ENCODE measurements around the gene NPBWR2.

Gene NPBWR2

DNA sequence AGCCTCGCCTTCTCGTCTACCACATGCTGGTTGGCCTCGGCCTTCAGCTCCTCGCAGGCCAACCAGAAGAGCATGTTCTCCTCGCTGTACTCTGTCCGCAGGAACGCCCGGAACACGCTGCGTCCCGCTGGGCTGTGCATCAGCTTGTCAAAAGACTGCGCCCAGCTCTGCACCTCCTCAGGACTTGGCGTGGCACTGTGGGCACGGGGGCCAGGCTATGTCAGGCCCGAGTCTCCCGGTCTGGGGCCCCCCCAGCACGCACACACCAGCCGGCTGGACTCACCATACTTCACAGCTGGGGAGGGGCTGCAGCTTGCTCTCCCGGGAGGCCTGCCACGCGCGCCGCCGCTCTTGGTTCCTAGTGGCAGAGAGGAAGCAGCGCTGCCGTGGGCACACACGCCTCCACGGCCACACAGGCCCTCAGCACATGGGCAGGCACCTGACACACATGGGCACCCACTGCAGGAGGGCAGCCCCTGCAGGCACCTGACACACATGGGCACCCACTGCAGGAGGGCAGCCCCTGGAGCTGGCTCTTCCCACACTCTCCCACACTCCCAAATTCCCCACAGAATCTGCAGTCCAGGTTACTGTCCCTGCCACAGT, 33.1 kb downstream of the NPBWR2 start:
- Histone ChIP-seq H3K4me1 (ENCODE audit: insufficient read depth, low read length) (no peaks in the 10 kb centered on the region; the same call in 1 of the 2 replicates), H3K9me3 (ENCODE audit: control insufficient read depth, insufficient read depth, low read length) (no peaks in the 10 kb centered on the region), H3K36me3 (ENCODE audit: insufficient read depth, low read length) (no peaks in the 10 kb centered on the region), H3K9ac (ENCODE audit: low read depth, low read length) (no peak overlapping the region)

GRCh38 chr20:64073476-64074183, 33.7 kb downstream of the NPBWR2 start:
- no peaks in the 10 kb centered on the region for H3K9me3 ChIP-seq (ENCODE audit: control insufficient read depth, insufficient read depth, low read length)
- H3K4me1 ChIP-seq (ENCODE audit: insufficient read depth, low read length): no peaks in the 10 kb centered on the region; the same call in 1 of the 2 replicates
- H3K9ac ChIP-seq (ENCODE audit: low read depth, low read length): no peak overlapping the region
- no peaks in the 10 kb centered on the region for H3K36me3 ChIP-seq (ENCODE audit: insufficient read depth, low read length)

DNA sequence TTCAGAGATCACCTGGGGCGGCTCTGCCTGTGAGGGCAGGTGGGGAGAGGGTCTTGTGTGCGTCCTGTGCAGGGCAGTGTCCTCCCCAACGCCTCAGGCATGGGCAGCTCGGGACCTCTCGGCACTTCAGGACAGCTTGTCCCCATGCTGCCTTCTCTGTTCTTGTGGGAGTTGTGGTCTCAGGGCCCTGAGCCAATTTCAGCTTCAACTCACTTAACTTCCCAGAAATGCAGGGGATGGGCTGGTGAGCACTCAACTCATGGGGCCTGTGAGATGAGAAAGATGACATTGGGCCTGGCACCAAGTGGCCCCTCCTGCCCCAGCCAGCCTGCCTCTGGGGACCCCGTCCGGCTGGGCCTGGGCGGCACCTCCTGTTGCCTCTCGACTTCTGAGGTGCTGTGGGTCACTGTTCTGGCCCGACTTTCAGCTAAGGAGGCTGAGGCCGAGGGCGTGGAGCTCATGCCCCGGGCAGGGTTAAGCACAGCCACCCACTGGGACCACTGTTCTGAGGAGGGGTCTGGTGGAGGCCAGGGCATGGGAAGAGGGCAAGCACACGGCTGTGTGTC, 34.8 kb downstream of the NPBWR2 start:
- no peaks in the 10 kb centered on the region for H3K36me3 ChIP-seq (ENCODE audit: insufficient read depth, low read length)
- no peak overlapping the region for H3K9ac ChIP-seq (ENCODE audit: low read depth, low read length)
- H3K9me3 ChIP-seq (ENCODE audit: control insufficient read depth, insufficient read depth, low read length): no peaks in the 10 kb centered on the region
- no peaks in the 10 kb centered on the region for H3K4me1 ChIP-seq (ENCODE audit: insufficient read depth, low read length)

DNA sequence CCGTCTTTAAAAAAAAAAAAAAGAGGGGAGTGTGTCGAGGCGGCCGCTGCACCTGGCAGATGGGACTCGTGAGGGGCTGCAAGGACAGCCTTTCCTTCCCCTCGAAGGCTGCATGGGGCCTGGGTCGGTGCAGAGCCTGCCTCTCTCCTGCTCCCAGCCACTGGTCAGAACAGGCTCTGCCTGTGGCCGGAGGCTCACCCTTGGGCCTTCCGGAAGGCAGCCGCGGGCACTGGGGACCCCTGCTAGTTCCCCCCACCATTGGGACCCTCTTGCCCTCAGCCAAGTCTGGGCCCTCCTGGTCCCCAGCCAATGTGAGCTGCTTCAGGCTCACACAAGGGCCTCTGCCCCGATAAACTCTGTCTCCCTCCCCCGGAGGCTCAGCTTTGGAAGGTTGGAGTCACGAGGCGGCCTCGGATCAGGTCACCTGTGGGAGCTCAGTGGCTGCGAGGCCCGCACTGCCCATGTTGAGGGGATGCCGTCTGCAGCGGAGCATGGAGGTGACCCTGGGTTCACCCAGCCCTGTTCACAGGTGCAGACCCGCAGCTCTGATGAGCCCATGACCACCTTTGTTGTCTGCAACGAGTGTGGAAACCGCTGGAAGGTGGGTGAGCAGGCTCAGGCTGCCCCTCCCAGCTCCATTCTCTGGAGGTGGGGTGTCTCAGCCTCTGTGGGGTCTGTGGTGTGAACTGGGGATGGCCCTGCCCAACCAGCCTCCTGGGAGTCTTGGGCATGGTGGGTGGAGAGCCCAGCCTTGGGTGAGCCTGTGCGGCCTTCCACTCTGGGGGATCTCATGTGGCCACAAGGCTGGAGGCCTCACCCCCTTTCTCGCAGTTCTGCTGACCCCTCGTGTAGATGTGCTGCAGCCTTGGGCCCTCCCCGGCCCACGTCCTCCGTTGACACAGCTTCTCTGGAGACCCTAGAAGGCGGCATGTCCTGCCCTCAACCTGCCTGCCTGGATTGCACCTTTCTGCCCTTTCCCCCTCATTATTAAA, 35.7 kb downstream of the NPBWR2 start:
- H3K4me1 ChIP-seq (ENCODE audit: insufficient read depth, low read length): peaks cover under 1% of the 10 kb centered on the region; the same call in 1 of the 2 replicates
- H3K9ac ChIP-seq (ENCODE audit: low read depth, low read length): no peak overlapping the region
- H3K36me3 ChIP-seq (ENCODE audit: insufficient read depth, low read length): no peaks in the 10 kb centered on the region
- no peaks in the 10 kb centered on the region for H3K9me3 ChIP-seq (ENCODE audit: control insufficient read depth, insufficient read depth, low read length)

DNA sequence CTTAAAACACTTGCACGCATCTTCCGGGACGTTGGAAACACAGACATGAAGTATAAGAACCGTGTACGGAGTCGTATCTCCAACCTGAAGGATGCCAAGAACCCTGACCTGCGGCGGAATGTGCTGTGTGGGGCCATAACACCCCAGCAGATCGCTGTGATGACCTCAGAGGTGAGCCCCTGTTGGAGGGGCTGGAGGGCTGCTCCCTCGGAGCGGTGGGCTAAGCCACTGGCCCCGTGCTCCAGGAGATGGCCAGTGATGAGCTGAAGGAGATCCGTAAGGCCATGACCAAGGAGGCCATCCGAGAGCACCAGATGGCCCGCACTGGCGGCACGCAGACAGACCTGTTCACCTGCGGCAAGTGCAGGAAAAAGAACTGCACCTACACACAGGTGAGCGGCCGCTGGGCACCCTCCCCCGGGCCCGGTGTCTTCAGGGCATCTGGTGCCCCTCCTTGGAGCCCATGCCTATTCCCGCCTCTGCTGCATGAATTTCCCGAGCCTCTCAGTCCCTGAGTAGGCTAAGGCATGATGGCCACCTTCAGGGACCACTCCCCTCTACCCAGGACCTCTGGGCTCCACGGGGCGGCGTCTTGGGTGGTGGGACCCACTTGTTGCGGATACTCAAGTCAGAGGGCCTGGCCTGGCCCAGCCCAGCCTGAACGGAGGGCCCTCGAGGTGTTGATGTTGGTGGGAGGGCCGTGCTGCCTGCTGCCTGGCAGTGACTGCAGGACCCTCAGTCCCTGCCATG, 36.9 kb downstream of the NPBWR2 start:
- H3K9ac ChIP-seq (ENCODE audit: low read depth, low read length): no peak overlapping the region

DNA sequence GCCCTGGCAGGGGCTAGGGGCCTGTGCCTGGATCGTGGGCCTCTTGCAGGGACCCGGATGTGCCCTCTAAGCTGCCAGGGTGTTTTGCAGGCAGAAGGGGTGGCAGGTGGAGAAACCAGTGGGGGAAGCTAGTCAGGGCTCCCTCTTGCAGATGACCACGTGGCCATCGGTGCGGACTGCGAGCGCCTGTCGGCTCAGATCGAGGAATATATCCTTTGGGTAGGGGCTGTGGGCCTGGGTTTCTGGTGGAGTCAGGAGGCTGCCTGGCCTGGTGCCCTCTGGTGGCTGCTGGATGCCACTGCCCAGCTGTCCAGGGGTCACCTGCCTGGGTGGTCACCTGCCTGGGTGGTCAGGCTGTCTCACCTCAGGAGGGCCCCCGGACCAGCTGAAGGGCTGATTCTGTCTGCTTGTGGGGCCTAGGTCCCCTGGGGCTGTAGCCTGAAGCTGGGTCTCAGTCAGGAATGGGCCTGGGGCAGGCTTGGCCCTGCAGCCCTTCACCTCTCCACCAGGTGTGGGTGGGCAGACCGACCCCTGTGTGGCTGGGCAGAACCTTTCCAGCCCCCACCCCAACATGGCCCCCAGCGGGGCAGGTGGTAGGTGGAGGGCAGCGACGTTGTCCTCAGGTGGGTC, 37.6 kb downstream of the NPBWR2 start:
- Histone ChIP-seq H3K36me3 (ENCODE audit: insufficient read depth, low read length) (no peaks in the 10 kb centered on the region), H3K4me1 (ENCODE audit: insufficient read depth, low read length) (peaks cover 16% of the 10 kb centered on the region), H3K9me3 (ENCODE audit: control insufficient read depth, insufficient read depth, low read length) (no peaks in the 10 kb centered on the region), H3K9ac (ENCODE audit: low read depth, low read length) (no peak overlapping the region)

More for the DNA sequence above, 36.9 kb downstream of the NPBWR2 start:
- H3K4me1 ChIP-seq (ENCODE audit: insufficient read depth, low read length): peaks cover 11% of the 10 kb centered on the region
- no peaks in the 10 kb centered on the region for H3K36me3 ChIP-seq (ENCODE audit: insufficient read depth, low read length)
- no peaks in the 10 kb centered on the region for H3K9me3 ChIP-seq (ENCODE audit: control insufficient read depth, insufficient read depth, low read length)

- Histone ChIP-seq H3K9me3 (ENCODE audit: control insufficient read depth, insufficient read depth, low read length) (no peaks in the 10 kb centered on the region), H3K36me3 (ENCODE audit: insufficient read depth, low read length) (no peaks in the 10 kb centered on the region), H3K4me1 (ENCODE audit: insufficient read depth, low read length) (peaks cover 20% of the 10 kb centered on the region), H3K9ac (ENCODE audit: low read depth, low read length) (no peak overlapping the region)
Measured at GRCh38 chr20:64069209-64069613, 38.2 kb downstream of the NPBWR2 start.

GRCh38 chr20:64068386-64069208, 38.8 kb downstream of the NPBWR2 start:
- H3K9ac ChIP-seq (ENCODE audit: low read depth, low read length): no peak overlapping the region
- H3K36me3 ChIP-seq (ENCODE audit: insufficient read depth, low read length): no peaks in the 10 kb centered on the region
- H3K4me1 ChIP-seq (ENCODE audit: insufficient read depth, low read length): peaks cover 21% of the 10 kb centered on the region
- no peaks in the 10 kb centered on the region for H3K9me3 ChIP-seq (ENCODE audit: control insufficient read depth, insufficient read depth, low read length)

GRCh38 chr20:64067733-64068307, 39.5 kb downstream of the NPBWR2 start:
- Histone ChIP-seq H3K9me3 (ENCODE audit: control insufficient read depth, insufficient read depth, low read length) (no peaks in the 10 kb centered on the region), H3K4me1 (ENCODE audit: insufficient read depth, low read length) (peaks cover 21% of the 10 kb centered on the region), H3K36me3 (ENCODE audit: insufficient read depth, low read length) (no peaks in the 10 kb centered on the region), H3K9ac (ENCODE audit: low read depth, low read length) (no peak overlapping the region)

GRCh38 chr20:64067005-64067632, 40.2 kb downstream of the NPBWR2 start:
- Histone ChIP-seq H3K9me3 (ENCODE audit: control insufficient read depth, insufficient read depth, low read length) (no peaks in the 10 kb centered on the region), H3K4me1 (ENCODE audit: insufficient read depth, low read length) (peaks cover 24% of the 10 kb centered on the region), H3K9ac (ENCODE audit: low read depth, low read length) (no peak overlapping the region), H3K36me3 (ENCODE audit: insufficient read depth, low read length) (no peaks in the 10 kb centered on the region)

GRCh38 chr20:64065974-64066343, 41.4 kb downstream of the NPBWR2 start:
- Histone ChIP-seq H3K9ac (ENCODE audit: low read depth, low read length) (no peak overlapping the region), H3K9me3 (ENCODE audit: control insufficient read depth, insufficient read depth, low read length) (no peaks in the 10 kb centered on the region), H3K4me1 (ENCODE audit: insufficient read depth, low read length) (peaks cover 26% of the 10 kb centered on the region), H3K36me3 (ENCODE audit: insufficient read depth, low read length) (no peaks in the 10 kb centered on the region)

Measured in ES-I3 (cell line).